Astrocyte (in vitro differentiated cells and primary cell): Measurements from ENCODE around the gene RFTN1. TPM values are rescaled to one million over a fixed set of nuclear protein-coding genes. Genes with fewer than 3 reads are reported as not detected.

Source experiments
- DNase-seq: peaks from one replicate; pipeline ENCODE4 v3.0.0-alpha.2; 2010; ENCODE audit warnings: low read depth
- FAIRE-seq: peaks from 2 replicates; lab custom pipeline; 2011; peaks lifted over from hg19 to GRCh38; lab: Jason Lieb, UNC
- H2AFZ ChIP-seq: 2 replicates; pipeline ENCODE4 v1.6.0; 2012; ENCODE audit warnings: low read depth, low read length, inconsistent platforms
- H3K27ac ChIP-seq: 2 replicates; pipeline ENCODE4 v1.5.1; 2011; ENCODE audit warnings: low read depth, low read length, inconsistent platforms
- H3K27me3 ChIP-seq: 2 replicates; pipeline ENCODE4 v1.6.0; 2011; ENCODE audit warnings: low read length, inconsistent platforms; ENCODE audit not compliant: insufficient read depth
- H3K36me3 ChIP-seq: 2 replicates; pipeline ENCODE4 v1.5.1; 2011; ENCODE audit warnings: low read length, inconsistent platforms; ENCODE audit not compliant: insufficient read depth
- H3K4me1 ChIP-seq: 2 replicates; pipeline ENCODE4 v1.5.1; 2011; ENCODE audit warnings: low read length, inconsistent platforms; ENCODE audit not compliant: insufficient read depth
- H3K4me2 ChIP-seq: 2 replicates; pipeline ENCODE4 v1.6.0; 2012; ENCODE audit warnings: low read length, inconsistent platforms
- H3K4me3 ChIP-seq: 2 replicates; pipeline ENCODE4 v1.5.1; 2011; ENCODE audit warnings: low read depth, mild to moderate bottlenecking, low read length, inconsistent platforms; ENCODE audit not compliant: insufficient read depth
- H3K79me2 ChIP-seq: 2 replicates; pipeline ENCODE4 v1.6.0; 2012; ENCODE audit warnings: mild to moderate bottlenecking, low read length, inconsistent platforms; ENCODE audit not compliant: insufficient read depth
- H3K9ac ChIP-seq: 2 replicates; pipeline ENCODE4 v1.6.0; 2012; ENCODE audit warnings: mild to moderate bottlenecking, low read length, inconsistent platforms
- H3K9me3 ChIP-seq: 2 replicates; pipeline ENCODE4 v1.5.1; 2012; ENCODE audit warnings: low read depth, mild to moderate bottlenecking, low read length, inconsistent platforms; ENCODE audit not compliant: insufficient read depth
- H4K20me1 ChIP-seq: 2 replicates; pipeline ENCODE4 v1.6.0; 2012; ENCODE audit warnings: low read length, inconsistent platforms; ENCODE audit not compliant: insufficient read depth
- H3K27ac Mint-ChIP-seq: one replicate; pipeline ENCODE4 v1.8.0; 2021; ENCODE audit warnings: mild to moderate bottlenecking, mixed read lengths; ENCODE audit not compliant: unreplicated experiment
- H3K27me3 Mint-ChIP-seq: one replicate; pipeline ENCODE4 v1.8.0; 2021; ENCODE audit warnings: low read depth, mixed read lengths; ENCODE audit not compliant: unreplicated experiment
- H3K36me3 Mint-ChIP-seq: one replicate; pipeline ENCODE4 v1.8.0; 2021; ENCODE audit warnings: low read depth, mixed read lengths; ENCODE audit not compliant: unreplicated experiment
- H3K4me1 Mint-ChIP-seq: one replicate; pipeline ENCODE4 v1.8.0; 2021; ENCODE audit warnings: low read depth, mixed read lengths; ENCODE audit not compliant: unreplicated experiment
- H3K4me3 Mint-ChIP-seq: one replicate; pipeline ENCODE4 v1.8.0; 2021; ENCODE audit warnings: mild to moderate bottlenecking, moderate library complexity, mixed read lengths; ENCODE audit not compliant: unreplicated experiment
- H3K9me3 Mint-ChIP-seq: one replicate; pipeline ENCODE4 v1.8.0; 2021; ENCODE audit warnings: mild to moderate bottlenecking, mixed read lengths; ENCODE audit not compliant: unreplicated experiment
- CTCF ChIP-seq: IDR thresholded peaks from 2 replicates; pipeline ENCODE4 v1.5.1; 2011; ENCODE audit warnings: low read depth, mild to moderate bottlenecking, inconsistent platforms, low read length, moderate library complexity; ENCODE audit not compliant: insufficient read depth
- EZH2 ChIP-seq: IDR thresholded peaks from 2 replicates; pipeline ENCODE4 v1.6.1; 2012; ENCODE audit warnings: mild to moderate bottlenecking, low read length, inconsistent platforms; ENCODE audit not compliant: insufficient read depth
- total RNA-seq: library from RNA; stranded (reverse); gene quantifications from 2 replicates; pipeline ENCODE4 v1.2.1, GENCODE V29; 2021

Gene RFTN1
- total RNA-seq, 1 donor from 2014 or later = 49.5 TPM

- Histone ChIP-seq H4K20me1 (peaks cover 22% of the 10 kb centered on the region), H3K9ac (no peak overlapping the region), H3K4me1 (peaks cover 11% of the 10 kb centered on the region), H3K4me3 (no peak overlapping the region), H3K4me2 (no peak overlapping the region), H3K36me3 (peaks cover 9% of the 10 kb centered on the region), H3K27me3 (no peaks in the 10 kb centered on the region), H2AFZ (no peak overlapping the region), H3K27ac (no peak overlapping the region), H3K79me2 (peaks cover 10% of the 10 kb centered on the region), H3K9me3 (no peaks in the 10 kb centered on the region)
- H3K4me3 Mint-ChIP-seq = no peak overlapping the region
- peaks cover 14% of the 10 kb centered on the region for H3K4me1 Mint-ChIP-seq
- no peaks in the 10 kb centered on the region for H3K9me3 Mint-ChIP-seq
- FAIRE-seq (no peak), DNase-seq (no peak)
- no peaks in the 10 kb centered on the region for H3K27me3 Mint-ChIP-seq
- TF ChIP-seq EZH2 (no peak), CTCF (no peak)
- H3K27ac Mint-ChIP-seq = no peak overlapping the region
- H3K36me3 Mint-ChIP-seq = peaks cover 15% of the 10 kb centered on the region
Observed at GRCh38 chr3:16364323-16364722, 149.2 kb downstream of the RFTN1 start.

GRCh38 chr3:16363636-16364035 lies 149.9 kb downstream of the RFTN1 start:
- H3K27ac ChIP-seq = no peak overlapping the region
- no peak for TF ChIP-seq EZH2
- H3K4me3 ChIP-seq = no peak overlapping the region
- Mint-ChIP-seq H3K4me1 (peaks cover 9% of the 10 kb centered on the region), H3K27ac (no peak overlapping the region), H3K36me3 (peaks cover 15% of the 10 kb centered on the region), H3K27me3 (no peaks in the 10 kb centered on the region), H3K4me3 (no peak overlapping the region), H3K9me3 (no peaks in the 10 kb centered on the region)
- H4K20me1 ChIP-seq = peaks cover 23% of the 10 kb centered on the region
- no peak overlapping the region for H3K9ac ChIP-seq
- DNase-seq (no peak), FAIRE-seq (no peak)
- peaks cover 6% of the 10 kb centered on the region for H3K36me3 ChIP-seq
- no peak overlapping the region for H3K4me2 ChIP-seq
- H2AFZ ChIP-seq = no peak overlapping the region
- H3K27me3 ChIP-seq = no peaks in the 10 kb centered on the region
- H3K9me3 ChIP-seq = no peaks in the 10 kb centered on the region
- peaks cover 10% of the 10 kb centered on the region for H3K79me2 ChIP-seq
- H3K4me1 ChIP-seq = peaks cover 9% of the 10 kb centered on the region

DNA sequence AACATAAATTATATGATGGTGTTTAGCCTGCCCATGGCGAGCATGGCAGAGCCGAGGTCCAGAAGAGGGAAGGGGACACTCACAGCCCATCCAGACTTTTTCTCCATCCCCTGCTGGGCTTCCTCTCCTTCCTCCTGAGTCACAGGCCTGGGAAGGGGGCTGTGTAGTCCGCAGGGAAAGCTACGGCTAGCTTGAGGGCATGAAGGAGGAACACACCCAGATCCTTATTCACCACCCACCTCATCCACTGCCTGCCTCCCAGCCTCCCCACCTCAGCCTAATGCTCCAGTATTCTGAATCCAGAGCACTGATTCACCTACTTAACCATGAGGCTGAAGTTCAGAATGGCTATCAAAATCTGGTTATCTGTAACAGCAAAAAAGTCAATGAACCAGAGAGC lies 150.7 kb downstream of the RFTN1 start:
- Histone ChIP-seq H2AFZ (no peak overlapping the region), H3K79me2 (peaks cover 10% of the 10 kb centered on the region), H4K20me1 (peaks cover 23% of the 10 kb centered on the region), H3K9ac (no peak overlapping the region), H3K4me3 (no peak overlapping the region), H3K36me3 (peaks cover 5% of the 10 kb centered on the region), H3K27me3 (no peaks in the 10 kb centered on the region), H3K4me2 (no peak overlapping the region), H3K9me3 (no peaks in the 10 kb centered on the region), H3K27ac (peak overlapping the region; percentile 30), H3K4me1 (peaks cover 9% of the 10 kb centered on the region)
- no peak overlapping the region for H3K4me3 Mint-ChIP-seq
- FAIRE-seq = no peak
- TF ChIP-seq EZH2 (no peak), CTCF (no peak)
- H3K4me1 Mint-ChIP-seq = peaks cover 12% of the 10 kb centered on the region
- peak overlapping the region; percentile 62 for H3K27ac Mint-ChIP-seq
- DNase-seq = peak; percentile 33
- H3K27me3 Mint-ChIP-seq = no peaks in the 10 kb centered on the region
- peaks cover 15% of the 10 kb centered on the region for H3K36me3 Mint-ChIP-seq
- no peaks in the 10 kb centered on the region for H3K9me3 Mint-ChIP-seq
